Central memory CD8-positive, alpha-beta T cell (primary cell): Measurements from ENCODE around the gene SCP2.
"Not testable (repeated sequence)": the region's sequence is repeated elsewhere in the genome, so short reads cannot be mapped to it uniquely, and the experiment has no call there.

Experiments used
- ATAC-seq: fragments of 150-1000 bp; cut with Tn5 transposase; replicated peaks from 2 replicates; pipeline ENCODE4 v1.10.0; 2022; ENCODE audit warnings: mild to moderate bottlenecking, moderate FRiP score, moderate number of reproducible peaks; ENCODE audit not compliant: poor library complexity, severe bottlenecking; ENCODE audit errors: extremely low read depth
- DNase-seq, 2 donors: peaks; one replicate each; pipeline ENCODE4 v3.0.0; 2021; ENCODE audit warnings: low spot score in 2 of 2
- H3K27ac Mint-ChIP-seq: one replicate; pipeline ENCODE4 v1.8.0; 2022; ENCODE audit warnings: low read depth, mild to moderate bottlenecking, moderate library complexity, mixed read lengths
- H3K27me3 Mint-ChIP-seq: one replicate; pipeline ENCODE4 v1.8.0; 2022; ENCODE audit warnings: mixed read lengths
- H3K36me3 Mint-ChIP-seq: one replicate; pipeline ENCODE4 v1.8.0; 2022; ENCODE audit warnings: mild to moderate bottlenecking, moderate library complexity, mixed read lengths; ENCODE audit not compliant: insufficient read depth
- H3K4me1 Mint-ChIP-seq: one replicate; pipeline ENCODE4 v1.8.0; 2022; ENCODE audit warnings: mixed read lengths
- H3K4me3 Mint-ChIP-seq: one replicate; pipeline ENCODE4 v1.8.0; 2022; ENCODE audit warnings: mild to moderate bottlenecking, moderate library complexity, mixed read lengths
- H3K9me3 Mint-ChIP-seq: one replicate; pipeline ENCODE4 v1.8.0; 2022; ENCODE audit warnings: mixed read lengths

The SCP2 gene

GRCh38 chr1:52949602-52950001 lies 22.5 kb downstream of the SCP2 start:
- H3K4me1 Mint-ChIP-seq, H3K27me3 Mint-ChIP-seq, H3K4me3 Mint-ChIP-seq, H3K27ac Mint-ChIP-seq, H3K9me3 Mint-ChIP-seq, DNase-seq, ATAC-seq: not testable (repeated sequence)
- peaks cover 11% of the 10 kb centered on the region for H3K36me3 Mint-ChIP-seq

- H3K36me3 Mint-ChIP-seq = peaks cover 11% of the 10 kb centered on the region
- H3K4me3 Mint-ChIP-seq = no peak overlapping the region
- H3K4me1 Mint-ChIP-seq = no peaks in the 10 kb centered on the region
- DNase-seq (no peak), ATAC-seq (no peak)
- H3K9me3 Mint-ChIP-seq = no peaks in the 10 kb centered on the region
- no peaks in the 10 kb centered on the region for H3K27me3 Mint-ChIP-seq
- no peak overlapping the region for H3K27ac Mint-ChIP-seq
Measured at GRCh38 chr1:52952112-52952511, 25.0 kb downstream of the SCP2 start.

- DNase-seq = no peak
- ATAC-seq = no peak
- H3K9me3 Mint-ChIP-seq = no peaks in the 10 kb centered on the region
- no peak overlapping the region for H3K27ac Mint-ChIP-seq
- no peaks in the 10 kb centered on the region for H3K4me1 Mint-ChIP-seq
- no peaks in the 10 kb centered on the region for H3K27me3 Mint-ChIP-seq
- H3K36me3 Mint-ChIP-seq = peaks cover 6% of the 10 kb centered on the region
- no peak overlapping the region for H3K4me3 Mint-ChIP-seq
Measured at GRCh38 chr1:52955129-52955970, 28.3 kb downstream of the SCP2 start.

GRCh38 chr1:52963101-52963500 lies 36.0 kb downstream of the SCP2 start:
- DNase-seq (no peak), ATAC-seq (no peak)
- H3K9me3 Mint-ChIP-seq = no peaks in the 10 kb centered on the region
- no peaks in the 10 kb centered on the region for H3K4me1 Mint-ChIP-seq
- H3K27me3 Mint-ChIP-seq = no peaks in the 10 kb centered on the region
- H3K27ac Mint-ChIP-seq = no peak overlapping the region
- H3K4me3 Mint-ChIP-seq = no peak overlapping the region
- H3K36me3 Mint-ChIP-seq = peaks cover 5% of the 10 kb centered on the region

GRCh38 chr1:52967666-52968065 lies 40.6 kb downstream of the SCP2 start:
- ATAC-seq = no peak
- no peaks in the 10 kb centered on the region for H3K27me3 Mint-ChIP-seq
- H3K9me3 Mint-ChIP-seq = no peaks in the 10 kb centered on the region
- H3K4me1 Mint-ChIP-seq = no peaks in the 10 kb centered on the region
- no peak overlapping the region for H3K4me3 Mint-ChIP-seq
- H3K36me3 Mint-ChIP-seq = peaks cover 5% of the 10 kb centered on the region
- DNase-seq = no peak
- H3K27ac Mint-ChIP-seq = no peak overlapping the region

GRCh38 chr1:52969234-52969633 lies 42.2 kb downstream of the SCP2 start:
- not testable (repeated sequence) for H3K9me3 Mint-ChIP-seq, ATAC-seq, H3K4me3 Mint-ChIP-seq, H3K36me3 Mint-ChIP-seq, H3K27me3 Mint-ChIP-seq, H3K4me1 Mint-ChIP-seq, DNase-seq, H3K27ac Mint-ChIP-seq

DNA sequence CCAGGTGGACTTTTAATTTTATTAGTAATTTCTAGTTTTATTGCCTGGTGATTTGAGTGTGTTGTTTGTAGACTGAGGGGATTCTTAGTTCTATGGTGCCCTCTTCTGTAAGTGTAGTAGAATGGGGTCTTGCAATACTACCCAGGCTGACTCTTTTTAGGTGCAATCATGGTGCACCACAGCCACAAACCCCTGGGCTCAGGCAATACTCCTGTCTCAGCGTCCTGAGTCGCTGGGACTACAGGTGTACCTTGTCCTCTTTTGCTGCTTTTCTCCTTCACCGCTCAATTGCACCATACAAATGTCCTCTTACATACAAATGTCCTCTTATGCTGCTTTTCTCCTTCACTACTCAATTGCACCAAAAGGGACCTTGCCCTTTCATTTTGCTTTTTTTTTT lies 43.1 kb downstream of the SCP2 start:
- Mint-ChIP-seq H3K9me3 (no peaks in the 10 kb centered on the region), H3K4me1 (no peaks in the 10 kb centered on the region), H3K27ac (peak overlapping the region; percentile 2), H3K27me3 (no peaks in the 10 kb centered on the region), H3K4me3 (no peak overlapping the region), H3K36me3 (peaks cover 4% of the 10 kb centered on the region)
- no peak for DNase-seq
- ATAC-seq = no peak

DNA sequence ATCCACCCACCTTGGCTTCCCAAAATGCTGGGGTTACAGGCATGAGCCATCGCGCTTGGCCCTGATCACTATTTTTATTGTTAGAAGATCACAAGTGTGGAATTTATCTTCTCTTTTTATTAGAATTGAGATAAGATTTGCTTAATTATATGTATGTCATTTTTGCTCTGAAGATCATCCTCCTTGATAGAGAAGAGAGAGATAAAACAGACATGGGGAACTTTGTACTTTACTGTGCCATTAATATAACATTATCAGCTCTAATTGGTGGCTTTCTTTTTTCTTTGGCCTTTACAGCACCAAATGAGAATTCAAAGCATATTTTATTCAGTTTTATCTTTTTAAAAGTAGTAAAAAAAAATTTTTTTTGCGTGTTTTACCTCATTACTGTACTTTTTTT lies 46.8 kb downstream of the SCP2 start:
- no peak overlapping the region for H3K4me3 Mint-ChIP-seq
- H3K27me3 Mint-ChIP-seq = no peaks in the 10 kb centered on the region
- no peaks in the 10 kb centered on the region for H3K9me3 Mint-ChIP-seq
- peaks cover 6% of the 10 kb centered on the region for H3K4me1 Mint-ChIP-seq
- DNase-seq (no peak), ATAC-seq (no peak)
- H3K36me3 Mint-ChIP-seq = peaks cover 9% of the 10 kb centered on the region
- no peak overlapping the region for H3K27ac Mint-ChIP-seq

DNA sequence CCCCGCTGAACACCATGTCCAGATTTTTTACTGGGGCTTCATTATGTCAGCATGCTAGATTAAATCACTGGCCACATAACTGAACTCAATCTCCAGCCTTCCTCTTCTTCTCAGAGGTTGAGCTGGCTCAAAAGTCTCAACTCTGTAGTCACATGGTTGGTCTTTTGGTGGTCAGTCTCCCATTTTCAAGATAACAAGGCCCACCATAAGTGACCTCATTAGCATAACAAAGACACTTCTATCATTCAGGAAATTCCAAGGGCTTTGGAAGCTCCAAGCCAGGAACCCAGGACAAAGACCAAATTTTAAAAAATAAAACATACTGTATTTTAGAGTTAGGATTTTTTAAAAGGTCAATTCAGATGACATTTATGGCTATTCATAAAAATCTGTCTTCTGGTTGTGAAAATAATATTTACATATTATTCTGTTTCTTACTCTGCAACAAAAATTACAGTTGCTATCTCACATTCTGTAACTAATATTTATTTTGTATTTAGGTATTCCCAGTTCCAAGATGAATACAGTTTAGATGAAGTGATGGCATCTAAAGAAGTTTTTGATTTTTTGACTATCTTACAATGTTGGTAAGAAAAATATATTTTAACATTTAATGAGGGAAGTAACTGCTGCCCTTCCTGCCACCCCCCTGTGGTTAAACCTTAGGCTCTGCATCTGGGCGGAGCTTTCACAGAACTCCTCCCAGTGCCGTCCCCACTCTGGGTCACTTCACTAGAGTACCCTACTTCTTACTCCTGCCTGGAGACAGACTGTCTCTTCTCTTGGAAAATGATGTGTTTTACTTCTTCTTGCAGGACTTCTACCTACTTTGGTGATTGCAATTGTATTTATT lies 49.3 kb downstream of the SCP2 start:
- Mint-ChIP-seq H3K27ac (peak overlapping the region; percentile 14), H3K4me3 (no peak overlapping the region), H3K27me3 (no peaks in the 10 kb centered on the region), H3K4me1 (peaks cover 6% of the 10 kb centered on the region), H3K36me3 (peaks cover 17% of the 10 kb centered on the region), H3K9me3 (no peaks in the 10 kb centered on the region)
- DNase-seq (no peak), ATAC-seq (no peak)

DNA sequence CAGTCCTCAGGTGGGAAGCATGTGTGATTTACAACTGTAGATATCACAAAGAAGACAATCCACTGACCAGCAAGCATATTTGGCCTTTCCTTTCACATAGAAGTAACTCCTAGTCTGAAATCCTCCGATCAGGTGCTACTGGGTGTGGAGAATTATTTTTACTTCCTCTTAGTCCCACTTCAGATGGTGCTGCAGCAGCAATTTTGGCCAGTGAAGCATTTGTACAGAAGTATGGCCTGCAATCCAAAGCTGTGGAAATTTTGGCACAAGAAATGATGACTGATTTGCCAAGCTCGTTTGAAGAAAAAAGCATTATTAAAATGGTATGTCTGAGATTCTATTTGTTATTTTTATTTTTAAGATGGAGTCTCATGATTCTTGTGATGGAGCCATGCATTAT lies 51.0 kb downstream of the SCP2 start:
- DNase-seq (no peak), ATAC-seq (no peak)
- Mint-ChIP-seq H3K9me3 (peaks cover under 1% of the 10 kb centered on the region), H3K4me1 (peaks cover 6% of the 10 kb centered on the region), H3K4me3 (no peak overlapping the region), H3K27me3 (no peaks in the 10 kb centered on the region), H3K36me3 (peaks cover 19% of the 10 kb centered on the region), H3K27ac (no peak overlapping the region)

DNA sequence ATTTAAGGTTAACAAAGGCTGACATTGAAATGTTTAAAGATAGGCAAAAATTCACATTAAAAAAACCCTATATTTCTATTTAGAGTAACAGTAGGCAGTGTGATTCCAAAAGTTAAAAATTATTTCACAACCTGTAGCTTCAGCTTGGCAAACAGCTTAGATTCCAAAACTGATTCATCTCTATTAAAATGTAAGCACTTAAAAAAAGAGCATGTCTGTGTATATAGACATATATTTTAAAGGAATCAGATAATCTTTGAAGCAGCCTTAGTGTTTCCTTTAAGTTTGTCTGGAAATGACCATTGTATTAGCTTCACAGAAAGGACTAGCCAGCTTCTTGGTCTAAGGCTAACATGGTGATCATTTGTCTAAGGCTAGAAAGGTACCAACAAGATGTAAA lies 65.7 kb downstream of the SCP2 start:
- DNase-seq, H3K36me3 Mint-ChIP-seq: not testable (repeated sequence)

DNA sequence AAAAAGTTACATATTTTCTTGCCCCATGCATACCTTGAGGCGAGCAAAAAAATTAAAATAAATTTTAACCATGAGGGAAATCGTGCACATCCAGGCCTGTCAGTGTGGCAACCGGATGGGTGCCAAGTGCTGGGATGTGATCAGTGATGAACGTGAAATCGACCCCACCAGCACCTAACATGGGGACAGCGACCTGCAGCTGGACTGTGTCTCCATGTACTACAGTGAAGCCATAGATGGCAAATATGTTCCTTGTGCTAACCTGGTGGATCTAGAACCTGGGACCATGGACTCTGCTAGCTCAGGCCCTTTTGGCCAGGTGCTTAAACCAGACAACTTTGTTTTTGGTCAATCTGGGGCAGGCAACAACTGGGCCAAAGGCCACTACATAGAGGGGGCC lies 67.6 kb downstream of the SCP2 start:
- H3K4me1 Mint-ChIP-seq = no peaks in the 10 kb centered on the region
- ATAC-seq (no peak), DNase-seq (no peak)
- H3K9me3 Mint-ChIP-seq = no peaks in the 10 kb centered on the region
- H3K36me3 Mint-ChIP-seq = peaks cover 2% of the 10 kb centered on the region
- H3K4me3 Mint-ChIP-seq = no peak overlapping the region
- H3K27ac Mint-ChIP-seq = no peak overlapping the region
- no peaks in the 10 kb centered on the region for H3K27me3 Mint-ChIP-seq

More for the DNA sequence above, 65.7 kb downstream of the SCP2 start:
- not testable (repeated sequence) for H3K4me3 Mint-ChIP-seq, ATAC-seq, H3K27ac Mint-ChIP-seq, H3K4me1 Mint-ChIP-seq, H3K27me3 Mint-ChIP-seq, H3K9me3 Mint-ChIP-seq

DNA sequence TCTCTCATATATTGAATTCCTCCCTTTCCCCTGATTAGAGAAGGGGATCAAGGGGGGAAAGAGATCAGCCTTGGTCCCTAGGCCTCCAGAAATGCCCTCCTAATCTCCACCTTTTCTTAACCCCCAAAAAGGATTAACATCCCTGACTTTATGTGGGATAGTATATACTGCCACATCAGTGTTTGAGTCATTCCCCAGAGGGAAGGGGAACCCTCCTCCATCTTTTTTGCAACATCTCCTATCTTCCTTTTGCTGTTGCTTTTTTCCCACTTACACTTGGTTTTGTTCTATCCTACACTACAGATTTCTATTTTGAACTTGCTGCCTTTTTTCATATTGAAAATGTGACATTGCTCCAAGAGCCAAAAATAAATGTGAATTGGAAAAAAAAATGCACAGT lies 69.6 kb downstream of the SCP2 start:
- H3K36me3 Mint-ChIP-seq = peaks cover 2% of the 10 kb centered on the region
- H3K27me3 Mint-ChIP-seq = no peaks in the 10 kb centered on the region
- ATAC-seq = no peak
- DNase-seq = no peak
- H3K9me3 Mint-ChIP-seq = no peaks in the 10 kb centered on the region
- no peak overlapping the region for H3K4me3 Mint-ChIP-seq
- no peaks in the 10 kb centered on the region for H3K4me1 Mint-ChIP-seq
- H3K27ac Mint-ChIP-seq = no peak overlapping the region
